HUES6 (cell line): ENCODE data around the gene WDR11.
"Not testable (repeated sequence)": the region's sequence is repeated elsewhere in the genome, so short reads cannot be mapped to it uniquely, and the experiment has no call there.

ENCODE experiments used
- H3K27ac ChIP-seq: 2 replicates; pipeline ENCODE4 v1.7.0; 2013; ENCODE audit warnings: low read depth, mild to moderate bottlenecking, low read length, inconsistent platforms
- H3K27me3 ChIP-seq: 2 replicates; pipeline ENCODE4 v1.6.1; 2013; ENCODE audit warnings: low read length; ENCODE audit not compliant: control insufficient read depth, insufficient read depth
- H3K36me3 ChIP-seq: 2 replicates; pipeline ENCODE4 v1.6.1; 2013; ENCODE audit warnings: low read length; ENCODE audit not compliant: control insufficient read depth, insufficient read depth
- H3K4me1 ChIP-seq: 2 replicates; pipeline ENCODE4 v1.6.1; 2013; ENCODE audit warnings: low read length; ENCODE audit not compliant: control insufficient read depth, insufficient read depth
- H3K4me3 ChIP-seq: 2 replicates; pipeline ENCODE4 v1.5.1; 2013; ENCODE audit warnings: low read depth, low read length
- H3K9ac ChIP-seq: one replicate; pipeline ENCODE4 v1.6.1; 2013; ENCODE audit warnings: mild to moderate bottlenecking, low read length
- H3K9me3 ChIP-seq: 2 replicates; pipeline ENCODE4 v1.6.1; 2013; ENCODE audit warnings: low read depth, low read length; ENCODE audit not compliant: control insufficient read depth, insufficient read depth

WDR11 gene

GRCh38 chr10:120854388-120854787, 3.2 kb downstream of the WDR11 start:
- no peaks in the 10 kb centered on the region for H3K27me3 ChIP-seq
- peaks cover 9% of the 10 kb centered on the region; the same call in 1 of the 2 replicates for H3K4me1 ChIP-seq
- H3K4me3 ChIP-seq: no peak overlapping the region
- peaks cover 2% of the 10 kb centered on the region; the same call in 1 of the 2 replicates for H3K9me3 ChIP-seq
- no peak overlapping the region for H3K9ac ChIP-seq
- H3K27ac ChIP-seq: no peak overlapping the region
- peaks cover 41% of the 10 kb centered on the region for H3K36me3 ChIP-seq

GRCh38 chr10:120861178-120861855, 10.2 kb downstream of the WDR11 start:
- Histone ChIP-seq H3K4me1 (no peaks in the 10 kb centered on the region), H3K27ac (no peak overlapping the region), H3K36me3 (peaks cover 63% of the 10 kb centered on the region)

GRCh38 chr10:120873741-120874140, 22.6 kb downstream of the WDR11 start:
- no peaks in the 10 kb centered on the region for H3K4me1 ChIP-seq
- no peak overlapping the region for H3K27ac ChIP-seq
- no peak overlapping the region for H3K9ac ChIP-seq
- H3K9me3 ChIP-seq: no peaks in the 10 kb centered on the region
- no peaks in the 10 kb centered on the region for H3K27me3 ChIP-seq
- no peak overlapping the region for H3K4me3 ChIP-seq
- H3K36me3 ChIP-seq: peaks cover 62% of the 10 kb centered on the region

More at GRCh38 chr10:120861178-120861855, 10.2 kb downstream of the WDR11 start:
- Histone ChIP-seq H3K9me3 (no peaks in the 10 kb centered on the region), H3K9ac (no peak overlapping the region), H3K4me3 (no peak overlapping the region), H3K27me3 (no peaks in the 10 kb centered on the region)

- Histone ChIP-seq H3K4me3 (no peak overlapping the region), H3K4me1 (no peaks in the 10 kb centered on the region), H3K9ac (no peak overlapping the region), H3K9me3 (no peaks in the 10 kb centered on the region), H3K27ac (no peak overlapping the region), H3K27me3 (no peaks in the 10 kb centered on the region), H3K36me3 (peaks cover 47% of the 10 kb centered on the region)
Observed at GRCh38 chr10:120883071-120883470, 31.9 kb downstream of the WDR11 start.

GRCh38 chr10:120887482-120887881, 36.3 kb downstream of the WDR11 start:
- Histone ChIP-seq H3K27ac (no peak overlapping the region), H3K4me3 (no peak overlapping the region), H3K9ac (no peak overlapping the region), H3K36me3 (peaks cover 55% of the 10 kb centered on the region), H3K4me1 (no peaks in the 10 kb centered on the region), H3K27me3 (no peaks in the 10 kb centered on the region), H3K9me3 (no peaks in the 10 kb centered on the region)

GRCh38 chr10:120891365-120891764, 40.2 kb downstream of the WDR11 start:
- Histone ChIP-seq H3K4me3 (no peak overlapping the region), H3K9ac (no peak overlapping the region), H3K27me3 (no peaks in the 10 kb centered on the region), H3K36me3 (peaks cover 51% of the 10 kb centered on the region), H3K4me1 (no peaks in the 10 kb centered on the region), H3K27ac (no peak overlapping the region), H3K9me3 (no peaks in the 10 kb centered on the region)

GRCh38 chr10:120894556-120894955, 43.4 kb downstream of the WDR11 start:
- Histone ChIP-seq H3K9ac (no peak overlapping the region), H3K4me1 (no peaks in the 10 kb centered on the region), H3K4me3 (no peak overlapping the region), H3K27me3 (no peaks in the 10 kb centered on the region), H3K27ac (no peak overlapping the region), H3K36me3 (peaks cover 40% of the 10 kb centered on the region), H3K9me3 (no peaks in the 10 kb centered on the region)

- Histone ChIP-seq H3K27ac (no peak overlapping the region), H3K36me3 (peaks cover 43% of the 10 kb centered on the region), H3K4me3 (no peak overlapping the region), H3K9me3 (no peaks in the 10 kb centered on the region), H3K4me1 (no peaks in the 10 kb centered on the region), H3K9ac (no peak overlapping the region), H3K27me3 (no peaks in the 10 kb centered on the region)
Observed at GRCh38 chr10:120897343-120897742, 46.2 kb downstream of the WDR11 start.

- Histone ChIP-seq H3K4me3 (no peak overlapping the region), H3K36me3 (peaks cover 96% of the 10 kb centered on the region), H3K4me1 (no peaks in the 10 kb centered on the region), H3K27me3 (no peaks in the 10 kb centered on the region), H3K9ac (no peak overlapping the region), H3K9me3 (peaks cover 12% of the 10 kb centered on the region), H3K27ac (no peak overlapping the region)
Observed at GRCh38 chr10:120905268-120905667, 54.1 kb downstream of the WDR11 start.

- peaks cover 17% of the 10 kb centered on the region for H3K9me3 ChIP-seq
- H3K9ac ChIP-seq: no peak overlapping the region
- H3K27me3 ChIP-seq: no peaks in the 10 kb centered on the region
- no peak overlapping the region for H3K4me3 ChIP-seq
- H3K4me1 ChIP-seq: no peaks in the 10 kb centered on the region
- H3K27ac ChIP-seq: no peak overlapping the region
- no peaks in the 10 kb centered on the region for H3K36me3 ChIP-seq
Observed at GRCh38 chr10:120917521-120918250, 66.5 kb downstream of the WDR11 start.

- H3K9me3 ChIP-seq, H3K27me3 ChIP-seq, H3K4me3 ChIP-seq, H3K9ac ChIP-seq, H3K27ac ChIP-seq, H3K4me1 ChIP-seq, H3K36me3 ChIP-seq: not testable (repeated sequence)
Observed at GRCh38 chr10:120923886-120924285, 72.7 kb downstream of the WDR11 start.
